ENCODE measurements around the gene SMIM20.

- TF ChIP-seq CTCF (conservative IDR thresholded peaks at IDR 0.05; ENCODE audit: low read depth, low read length) (no peak), EZH2phosphoT487 (IDR thresholded peaks at IDR 0.05; ENCODE audit: borderline replicate concordance, low read length) (no peak), EZH2 (IDR thresholded peaks at IDR 0.05; ENCODE audit: low read length, unreplicated experiment) (no peak)
These were observed 64.3 kb downstream of the SMIM20 start for GRCh38 chr4:25978327-25978726.
